Measurements from ENCODE around the gene STYXL1.
"Not testable (repeated sequence)": the region's sequence is repeated elsewhere in the genome, so short reads cannot be mapped to it uniquely, and the experiment has no call there.

STYXL1 gene

DNA sequence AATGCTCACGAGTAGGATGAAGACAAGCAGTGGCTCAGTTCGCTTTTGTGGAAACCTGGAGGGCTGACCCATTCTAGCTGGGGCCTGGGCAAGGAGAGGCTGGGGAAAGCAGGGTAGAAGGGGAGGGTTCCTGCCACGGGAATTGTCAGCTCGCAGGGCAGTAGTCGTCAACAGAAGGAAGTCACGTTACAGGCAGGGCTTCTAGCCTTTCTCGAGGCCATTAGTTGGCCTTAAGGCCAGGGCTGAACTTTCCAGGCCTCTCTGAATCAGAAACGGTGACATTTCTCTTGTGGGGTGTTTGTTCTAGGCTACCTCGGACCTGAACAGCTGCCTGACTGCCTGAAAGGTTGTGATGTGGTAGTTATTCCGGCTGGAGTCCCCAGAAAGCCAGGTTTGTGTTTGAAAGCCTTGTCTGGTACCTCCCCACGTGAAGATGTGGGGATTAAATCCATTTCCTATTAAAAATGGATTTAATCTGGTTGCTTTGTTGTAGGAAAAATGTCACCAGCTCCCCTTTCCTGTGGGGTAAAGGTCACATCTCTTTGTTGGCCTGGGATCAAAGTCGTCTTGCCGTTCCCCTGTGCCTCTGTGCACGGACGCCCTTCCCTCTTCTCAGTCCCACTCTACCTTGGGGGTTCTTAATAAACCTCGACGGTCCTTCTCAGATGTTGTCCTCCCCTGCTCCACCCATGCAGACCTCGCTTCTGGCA, 9.5 kb upstream of the STYXL1 start:
- no peak for DNase-seq (ENCODE audit: low read depth, low spot score)
- in situ Hi-C loops (cut with HindIII; ENCODE audit: low sequenced_read_pairs) = no loop called here
- TF ChIP-seq, protein P1, sequence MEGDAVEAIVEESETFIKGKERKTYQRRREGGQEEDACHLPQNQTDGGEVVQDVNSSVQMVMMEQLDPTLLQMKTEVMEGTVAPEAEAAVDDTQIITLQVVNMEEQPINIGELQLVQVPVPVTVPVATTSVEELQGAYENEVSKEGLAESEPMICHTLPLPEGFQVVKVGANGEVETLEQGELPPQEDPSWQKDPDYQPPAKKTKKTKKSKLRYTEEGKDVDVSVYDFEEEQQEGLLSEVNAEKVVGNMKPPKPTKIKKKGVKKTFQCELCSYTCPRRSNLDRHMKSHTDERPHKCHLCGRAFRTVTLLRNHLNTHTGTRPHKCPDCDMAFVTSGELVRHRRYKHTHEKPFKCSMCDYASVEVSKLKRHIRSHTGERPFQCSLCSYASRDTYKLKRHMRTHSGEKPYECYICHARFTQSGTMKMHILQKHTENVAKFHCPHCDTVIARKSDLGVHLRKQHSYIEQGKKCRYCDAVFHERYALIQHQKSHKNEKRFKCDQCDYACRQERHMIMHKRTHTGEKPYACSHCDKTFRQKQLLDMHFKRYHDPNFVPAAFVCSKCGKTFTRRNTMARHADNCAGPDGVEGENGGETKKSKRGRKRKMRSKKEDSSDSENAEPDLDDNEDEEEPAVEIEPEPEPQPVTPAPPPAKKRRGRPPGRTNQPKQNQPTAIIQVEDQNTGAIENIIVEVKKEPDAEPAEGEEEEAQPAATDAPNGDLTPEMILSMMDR (IDR thresholded peaks at IDR 0.05; ENCODE audit: low read depth, low read length) = no peak
- no peak overlapping the region for H3K4me3 ChIP-seq (ENCODE audit: low read depth, low read length)

DNA sequence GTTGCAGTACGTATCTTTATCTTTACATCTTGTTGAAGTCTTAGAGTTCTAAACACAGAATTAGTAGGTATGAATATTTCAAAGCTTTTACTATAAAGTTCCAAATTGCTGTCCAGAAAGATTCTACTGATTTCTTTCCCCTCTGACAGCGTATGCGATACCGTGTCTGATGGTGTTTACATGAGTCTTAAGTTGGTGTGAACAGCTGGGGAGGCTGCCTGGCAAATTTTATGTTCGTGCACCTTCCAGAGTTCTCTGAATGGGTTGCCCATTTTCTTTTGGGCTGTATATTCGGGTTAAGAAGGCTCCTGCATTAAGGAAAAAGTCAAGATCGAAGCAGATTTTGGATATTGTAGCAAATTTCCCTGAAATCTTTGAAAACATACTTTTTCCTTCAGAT, 8.4 kb upstream of the STYXL1 start:
- DNase-seq (ENCODE audit: low read depth, low spot score) = no peak
- in situ Hi-C loops (cut with HindIII; ENCODE audit: low sequenced_read_pairs) = no loop called here
- no peak overlapping the region for H3K4me3 ChIP-seq (ENCODE audit: low read depth, low read length)
- TF ChIP-seq, protein P1 (IDR thresholded peaks at IDR 0.05; ENCODE audit: low read depth, low read length) = no peak

DNA sequence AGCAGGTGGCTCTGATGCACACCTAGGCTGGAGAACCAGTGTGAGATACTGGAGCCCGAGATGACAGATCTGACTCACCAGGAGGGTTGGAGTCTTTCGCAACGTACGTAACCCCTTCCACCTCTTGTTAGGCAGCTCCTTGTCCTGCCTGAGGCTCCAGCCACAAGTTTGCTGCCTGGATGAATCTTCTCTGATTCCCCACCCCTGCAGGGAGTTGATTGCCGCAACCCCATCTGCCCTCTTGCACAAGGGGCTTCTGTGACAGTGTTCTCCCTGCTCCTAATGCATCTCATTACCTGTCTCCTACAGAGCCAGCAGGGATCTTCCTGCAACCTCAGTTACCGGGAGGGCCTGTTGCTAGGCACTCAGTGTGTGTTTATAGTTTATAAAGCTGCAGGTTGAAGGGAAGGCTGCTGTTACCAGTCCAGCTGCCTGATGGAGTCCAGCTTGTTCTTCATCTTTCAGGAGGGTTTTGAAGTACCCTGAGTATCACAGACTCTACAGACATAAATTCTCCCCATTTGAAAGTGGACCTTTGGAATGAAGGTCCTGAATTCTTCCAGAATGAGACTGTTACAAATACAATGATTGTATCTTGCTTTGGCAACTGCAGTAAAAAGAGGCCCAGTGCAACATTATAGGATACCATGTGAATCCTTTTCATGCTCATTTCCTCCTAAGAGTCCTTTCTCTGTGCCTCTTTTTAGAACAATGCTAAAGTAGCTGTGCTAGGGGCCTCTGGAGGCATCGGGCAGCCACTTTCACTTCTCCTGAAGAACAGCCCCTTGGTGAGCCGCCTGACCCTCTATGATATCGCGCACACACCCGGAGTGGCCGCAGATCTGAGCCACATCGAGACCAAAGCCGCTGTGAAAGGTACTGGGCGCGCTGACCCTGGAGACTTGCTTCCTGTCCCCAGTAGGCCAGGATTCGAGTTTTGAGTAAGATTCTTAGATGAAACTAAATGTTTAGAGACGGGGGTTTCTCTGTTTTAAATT, 6.6 kb upstream of the STYXL1 start:
- TF ChIP-seq, protein P1 (IDR thresholded peaks at IDR 0.05; ENCODE audit: low read depth, low read length) = no peak
- in situ Hi-C loops (cut with HindIII; ENCODE audit: low sequenced_read_pairs) = no loop called here
- H3K4me3 ChIP-seq (ENCODE audit: low read depth, low read length) = no peak overlapping the region
- DNase-seq (ENCODE audit: low read depth, low spot score) = peak; percentile 19

DNA sequence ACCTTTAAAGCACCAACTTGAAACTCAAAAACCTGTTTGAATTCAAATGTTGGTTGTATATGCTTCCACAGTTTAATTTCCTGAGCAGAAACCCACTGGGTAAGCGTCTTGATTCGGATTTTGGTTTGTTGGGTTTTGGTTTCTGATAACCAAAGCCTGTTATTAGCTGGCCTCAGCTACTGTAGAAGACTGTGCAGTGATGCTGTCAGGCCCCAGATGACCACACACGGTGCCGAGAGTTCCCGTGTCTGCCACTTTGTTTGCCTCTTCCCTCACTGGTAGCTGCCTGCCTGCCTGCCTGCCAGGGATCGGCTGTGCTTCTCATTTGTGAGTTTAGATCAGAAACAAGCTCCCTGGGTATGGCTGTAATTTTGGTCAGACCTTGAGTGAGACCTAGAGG, 5.7 kb upstream of the STYXL1 start:
- in situ Hi-C loops (cut with HindIII; ENCODE audit: low sequenced_read_pairs) = no loop called here
- no peak for DNase-seq (ENCODE audit: low read depth, low spot score)
- no peak overlapping the region for H3K4me3 ChIP-seq (ENCODE audit: low read depth, low read length)
- TF ChIP-seq, protein P1 (IDR thresholded peaks at IDR 0.05; ENCODE audit: low read depth, low read length) = no peak

DNA sequence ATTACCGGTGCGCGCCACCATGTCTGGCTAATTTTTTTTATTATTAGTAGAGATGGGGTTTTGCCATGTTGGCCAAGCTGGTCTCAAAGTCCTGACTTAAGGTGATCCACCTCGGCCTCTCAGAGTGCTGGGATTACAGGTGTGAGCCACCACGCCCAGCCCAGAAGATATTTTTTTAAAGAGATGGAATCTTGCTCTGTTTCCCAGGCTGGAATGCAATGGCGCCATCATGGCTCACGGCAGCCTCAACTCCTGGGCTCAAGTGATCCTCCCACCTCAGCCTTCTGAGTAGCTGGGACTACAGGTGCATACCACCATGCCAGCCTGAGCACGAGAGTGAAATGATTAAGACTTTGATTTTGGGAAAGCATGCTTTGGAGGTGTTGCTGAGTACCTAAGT, 4.9 kb upstream of the STYXL1 start:
- in situ Hi-C loops (cut with HindIII; ENCODE audit: low sequenced_read_pairs); DNase-seq (ENCODE audit: low read depth, low spot score); H3K4me3 ChIP-seq (ENCODE audit: low read depth, low read length): not testable (repeated sequence)

DNA sequence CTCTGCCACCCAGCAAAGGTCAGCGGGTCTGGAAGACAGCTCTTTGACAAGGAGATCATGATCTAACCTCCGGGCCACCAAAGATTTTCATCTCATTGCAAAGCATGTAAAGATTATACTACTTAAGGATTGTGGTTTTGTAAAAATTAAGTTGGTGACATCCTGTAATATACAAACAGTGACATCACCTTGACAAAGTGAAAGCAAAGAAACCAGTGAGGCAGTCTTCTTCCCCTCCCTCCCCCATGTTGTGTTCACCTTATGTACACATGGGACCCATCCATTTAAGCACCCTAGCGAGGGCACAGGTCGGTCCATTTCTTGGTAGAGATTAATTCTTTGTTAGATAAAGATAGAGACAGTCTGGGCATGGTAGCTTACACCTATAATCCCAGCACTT, 4.0 kb upstream of the STYXL1 start:
- no peak overlapping the region for H3K4me3 ChIP-seq (ENCODE audit: low read depth, low read length)
- in situ Hi-C loops (cut with HindIII; ENCODE audit: low sequenced_read_pairs) = no loop called here
- no peak for DNase-seq (ENCODE audit: low read depth, low spot score)
- TF ChIP-seq, protein P1 (IDR thresholded peaks at IDR 0.05; ENCODE audit: low read depth, low read length) = no peak

DNA sequence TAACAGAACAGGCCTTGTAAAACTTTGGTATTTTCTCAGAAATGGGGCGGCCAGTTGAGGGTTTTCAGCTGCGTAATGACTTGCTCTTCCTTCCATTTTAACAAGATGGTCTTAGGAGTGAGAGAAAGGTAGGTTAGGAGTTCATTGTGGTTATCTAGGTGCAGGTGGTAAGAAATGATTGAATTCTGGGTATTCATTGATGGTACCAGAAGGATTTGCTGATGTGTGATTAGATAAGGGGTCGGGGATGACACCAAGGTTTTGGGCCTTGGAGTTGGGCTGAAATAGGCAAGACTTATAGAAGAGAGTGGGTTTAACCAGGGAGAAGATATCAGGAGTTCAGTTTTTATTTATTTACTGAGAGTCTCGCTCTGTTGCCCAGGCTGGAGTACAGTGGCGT, 2.7 kb upstream of the STYXL1 start:
- DNase-seq (ENCODE audit: low read depth, low spot score) = no peak
- no peak overlapping the region for H3K4me3 ChIP-seq (ENCODE audit: low read depth, low read length)
- in situ Hi-C loops (cut with HindIII; ENCODE audit: low sequenced_read_pairs) = no loop called here
- TF ChIP-seq, protein P1 (IDR thresholded peaks at IDR 0.05; ENCODE audit: low read depth, low read length) = no peak
